T-helper 2 cell treated with Interferon-gamma antibody and Interleukin-4, amounts not matched to agents 5 μg/mL and 100 μg/mL, for 36 hours (primary cell): ENCODE data around the gene TSHZ2.

ENCODE experiments used
- DNase-seq: peaks from one replicate; pipeline ENCODE4 v3.0.0; 2021; ENCODE audit warnings: low spot score
- H3K27ac Mint-ChIP-seq: one replicate; pipeline ENCODE4 v1.8.0; 2021; ENCODE audit warnings: mild to moderate bottlenecking, mixed read lengths
- H3K27me3 Mint-ChIP-seq: one replicate; pipeline ENCODE4 v1.8.0; 2021; ENCODE audit warnings: low read depth, mixed read lengths
- H3K36me3 Mint-ChIP-seq: one replicate; pipeline ENCODE4 v1.8.0; 2021; ENCODE audit warnings: low read depth, mixed read lengths
- H3K4me1 Mint-ChIP-seq: one replicate; pipeline ENCODE4 v1.8.0; 2021; ENCODE audit warnings: low read depth, mixed read lengths
- H3K4me3 Mint-ChIP-seq: one replicate; pipeline ENCODE4 v1.8.0; 2022; ENCODE audit warnings: mild to moderate bottlenecking, moderate library complexity, mixed read lengths
- H3K9me3 Mint-ChIP-seq: one replicate; pipeline ENCODE4 v1.8.0; 2021; ENCODE audit warnings: mixed read lengths

The TSHZ2 gene

GRCh38 chr20:53274365-53274764 is 302.2 kb downstream of the TSHZ2 start:
- H3K27me3 Mint-ChIP-seq, result no peaks in the 10 kb centered on the region

GRCh38 chr20:53274807-53275206 is 302.6 kb downstream of the TSHZ2 start:
- H3K36me3 Mint-ChIP-seq, result no peaks in the 10 kb centered on the region
- H3K27me3 Mint-ChIP-seq, result no peaks in the 10 kb centered on the region
- no peaks in the 10 kb centered on the region for H3K9me3 Mint-ChIP-seq
- no peak for DNase-seq
- no peaks in the 10 kb centered on the region for H3K4me1 Mint-ChIP-seq
- no peak overlapping the region for H3K4me3 Mint-ChIP-seq
- no peak overlapping the region for H3K27ac Mint-ChIP-seq

More at GRCh38 chr20:53274365-53274764, 302.2 kb downstream of the TSHZ2 start:
- no peak for DNase-seq
- Mint-ChIP-seq H3K4me1 (no peaks in the 10 kb centered on the region), H3K9me3 (no peaks in the 10 kb centered on the region), H3K27ac (no peak overlapping the region), H3K36me3 (no peaks in the 10 kb centered on the region), H3K4me3 (no peak overlapping the region)

GRCh38 chr20:53276143-53276542 is 304.0 kb downstream of the TSHZ2 start:
- H3K27me3 Mint-ChIP-seq, result no peaks in the 10 kb centered on the region
- no peaks in the 10 kb centered on the region for H3K36me3 Mint-ChIP-seq
- no peak overlapping the region for H3K27ac Mint-ChIP-seq
- no peak overlapping the region for H3K4me3 Mint-ChIP-seq
- no peak for DNase-seq
- no peaks in the 10 kb centered on the region for H3K4me1 Mint-ChIP-seq
- no peaks in the 10 kb centered on the region for H3K9me3 Mint-ChIP-seq

- Mint-ChIP-seq H3K4me3 (no peak overlapping the region), H3K4me1 (no peaks in the 10 kb centered on the region), H3K27ac (no peak overlapping the region), H3K27me3 (no peaks in the 10 kb centered on the region), H3K9me3 (no peaks in the 10 kb centered on the region), H3K36me3 (no peaks in the 10 kb centered on the region)
- no peak for DNase-seq
Measured at GRCh38 chr20:53278555-53278954, 306.4 kb downstream of the TSHZ2 start.

- H3K36me3 Mint-ChIP-seq, result no peaks in the 10 kb centered on the region
- no peak overlapping the region for H3K27ac Mint-ChIP-seq
- no peak for DNase-seq
- H3K9me3 Mint-ChIP-seq, result no peaks in the 10 kb centered on the region
- H3K4me1 Mint-ChIP-seq, result no peaks in the 10 kb centered on the region
- no peaks in the 10 kb centered on the region for H3K27me3 Mint-ChIP-seq
- H3K4me3 Mint-ChIP-seq, result no peak overlapping the region
Measured at GRCh38 chr20:53279735-53280134, 307.6 kb downstream of the TSHZ2 start.

GRCh38 chr20:53281557-53282117 is 309.5 kb downstream of the TSHZ2 start:
- Mint-ChIP-seq H3K4me1 (no peaks in the 10 kb centered on the region), H3K4me3 (no peak overlapping the region), H3K9me3 (no peaks in the 10 kb centered on the region), H3K36me3 (no peaks in the 10 kb centered on the region), H3K27me3 (no peaks in the 10 kb centered on the region), H3K27ac (no peak overlapping the region)
- DNase-seq, result no peak

GRCh38 chr20:53282217-53282955 is 310.2 kb downstream of the TSHZ2 start:
- Mint-ChIP-seq H3K27ac (no peak overlapping the region), H3K4me3 (no peak overlapping the region), H3K4me1 (no peaks in the 10 kb centered on the region), H3K9me3 (no peaks in the 10 kb centered on the region), H3K36me3 (no peaks in the 10 kb centered on the region), H3K27me3 (no peaks in the 10 kb centered on the region)
- DNase-seq, result no peak

- H3K27ac Mint-ChIP-seq, result no peak overlapping the region
- no peaks in the 10 kb centered on the region for H3K27me3 Mint-ChIP-seq
- no peak for DNase-seq
- no peaks in the 10 kb centered on the region for H3K9me3 Mint-ChIP-seq
- H3K4me1 Mint-ChIP-seq, result no peaks in the 10 kb centered on the region
- no peak overlapping the region for H3K4me3 Mint-ChIP-seq
- H3K36me3 Mint-ChIP-seq, result no peaks in the 10 kb centered on the region
Measured at GRCh38 chr20:53283011-53283410, 310.9 kb downstream of the TSHZ2 start.

- H3K4me1 Mint-ChIP-seq, result no peaks in the 10 kb centered on the region
- no peak for DNase-seq
- H3K9me3 Mint-ChIP-seq, result no peaks in the 10 kb centered on the region
- H3K27ac Mint-ChIP-seq, result no peak overlapping the region
- no peaks in the 10 kb centered on the region for H3K36me3 Mint-ChIP-seq
- peaks cover 2% of the 10 kb centered on the region for H3K27me3 Mint-ChIP-seq
- no peak overlapping the region for H3K4me3 Mint-ChIP-seq
Measured at GRCh38 chr20:53283597-53283996, 311.4 kb downstream of the TSHZ2 start.

- Mint-ChIP-seq H3K36me3 (no peaks in the 10 kb centered on the region), H3K9me3 (no peaks in the 10 kb centered on the region), H3K4me1 (no peaks in the 10 kb centered on the region), H3K27ac (no peak overlapping the region), H3K4me3 (no peak overlapping the region), H3K27me3 (peaks cover 2% of the 10 kb centered on the region)
- DNase-seq, result no peak
Measured at GRCh38 chr20:53284256-53284655, 312.1 kb downstream of the TSHZ2 start.

- H3K36me3 Mint-ChIP-seq, result no peaks in the 10 kb centered on the region
- H3K4me1 Mint-ChIP-seq, result no peaks in the 10 kb centered on the region
- H3K9me3 Mint-ChIP-seq, result no peaks in the 10 kb centered on the region
- H3K27ac Mint-ChIP-seq, result no peak overlapping the region
- no peak for DNase-seq
- H3K27me3 Mint-ChIP-seq, result peaks cover 2% of the 10 kb centered on the region
- no peak overlapping the region for H3K4me3 Mint-ChIP-seq
Measured at GRCh38 chr20:53284696-53285095, 312.5 kb downstream of the TSHZ2 start.

- H3K36me3 Mint-ChIP-seq, result no peaks in the 10 kb centered on the region
- no peak overlapping the region for H3K4me3 Mint-ChIP-seq
- no peak for DNase-seq
- no peak overlapping the region for H3K27ac Mint-ChIP-seq
- no peaks in the 10 kb centered on the region for H3K4me1 Mint-ChIP-seq
- no peaks in the 10 kb centered on the region for H3K9me3 Mint-ChIP-seq
- H3K27me3 Mint-ChIP-seq, result peaks cover 2% of the 10 kb centered on the region
Measured at GRCh38 chr20:53287357-53288042, 315.3 kb downstream of the TSHZ2 start.

- H3K27me3 Mint-ChIP-seq, result peaks cover 2% of the 10 kb centered on the region
- no peak overlapping the region for H3K4me3 Mint-ChIP-seq
- DNase-seq, result no peak
- H3K27ac Mint-ChIP-seq, result no peak overlapping the region
- no peaks in the 10 kb centered on the region for H3K36me3 Mint-ChIP-seq
- H3K9me3 Mint-ChIP-seq, result no peaks in the 10 kb centered on the region
- H3K4me1 Mint-ChIP-seq, result no peaks in the 10 kb centered on the region
Measured at GRCh38 chr20:53291548-53291947, 319.4 kb downstream of the TSHZ2 start.

GRCh38 chr20:53292347-53292746 is 320.2 kb downstream of the TSHZ2 start:
- Mint-ChIP-seq H3K36me3 (no peaks in the 10 kb centered on the region), H3K4me3 (no peak overlapping the region), H3K27me3 (peaks cover 2% of the 10 kb centered on the region), H3K4me1 (no peaks in the 10 kb centered on the region), H3K9me3 (no peaks in the 10 kb centered on the region), H3K27ac (no peak overlapping the region)
- no peak for DNase-seq
